ENCODE results near the gene AP3B2. TPM values are rescaled to one million over a fixed set of nuclear protein-coding genes. Genes with fewer than 3 reads are reported as not detected.

Gene AP3B2
- polyA plus RNA-seq, 1 donor (not counting 4 experiments of a cell fraction or from before 2014, with no cell fraction given), result 0.25 TPM

GRCh38 chr15:82625136-82625535 is 84.5 kb downstream of the AP3B2 start:
- Histone ChIP-seq H2AFZ (ENCODE audit: control insufficient read depth, low read length) (no peak overlapping the region), H4K20me1 (ENCODE audit: control insufficient read depth, extremely low read depth, insufficient read depth, low read length) (no peaks in the 10 kb centered on the region), H3K79me2 (ENCODE audit: control insufficient read depth, insufficient read depth, low read length) (no peaks in the 10 kb centered on the region), H3K4me3 (ENCODE audit: control insufficient read depth in 2 of 3, extremely low read depth in 1 of 3, insufficient read depth in 2 of 3, low read depth in 1 of 3, low read length in 3 of 3) (no peak overlapping the region), H3K27me3 (ENCODE audit: control insufficient read depth, extremely low read depth, insufficient read depth, low read length) (no peaks in the 10 kb centered on the region), H3K9ac (ENCODE audit: control insufficient read depth, extremely low read depth, insufficient read depth, low read length) (no peak overlapping the region), H3K9me3 (ENCODE audit: control insufficient read depth, low read depth, low read length) (no peaks in the 10 kb centered on the region), H3K4me2 (ENCODE audit: control insufficient read depth, extremely low read depth, insufficient read depth, low read depth, low read length) (no peak overlapping the region), H3K9me1 (ENCODE audit: control insufficient read depth, extremely low read depth, insufficient read depth, low read length) (no peaks in the 10 kb centered on the region), H3K4me1 (ENCODE audit: control insufficient read depth, extremely low read depth, insufficient read depth, low read length) (no peaks in the 10 kb centered on the region), H3K27ac (ENCODE audit: control insufficient read depth, insufficient read depth, low read length) (no peak overlapping the region), H3K36me3 (ENCODE audit: control insufficient read depth in 2 of 2, extremely low read depth in 1 of 2, insufficient read depth in 2 of 2, low read length in 2 of 2) (no peaks in the 10 kb centered on the region)
- DNase-seq (ENCODE audit: low read depth, low spot score), result no peak
- TF ChIP-seq CTCF (optimal IDR thresholded peaks at IDR 0.05 in 1 of 3, IDR thresholded peaks at IDR 0.05 in 1 of 3, conservative IDR thresholded peaks at IDR 0.05 in 1 of 3; ENCODE audit: extremely low read depth in 1 of 3, insufficient read depth in 2 of 3, low read length in 3 of 3) (no peak), EZH2 (IDR thresholded peaks at IDR 0.05; ENCODE audit: low read length) (no peak)
- dilution Hi-C loops (cut with MboI; ENCODE audit: extremely low pct_ligation_motif_present, low sequenced_read_pairs), result no loop called here
- FAIRE-seq, result no peak

GRCh38 chr15:82624438-82624837 is 85.2 kb downstream of the AP3B2 start:
- H3K79me2 ChIP-seq (ENCODE audit: control insufficient read depth, insufficient read depth, low read length), result no peaks in the 10 kb centered on the region
- DNase-seq (ENCODE audit: low read depth, low spot score) (no peak), FAIRE-seq (no peak)
- H3K4me2 ChIP-seq (ENCODE audit: control insufficient read depth, extremely low read depth, insufficient read depth, low read depth, low read length), result no peak overlapping the region
- TF ChIP-seq EZH2 (IDR thresholded peaks at IDR 0.05; ENCODE audit: low read length) (no peak), CTCF (optimal IDR thresholded peaks at IDR 0.05 in 1 of 3, IDR thresholded peaks at IDR 0.05 in 1 of 3, conservative IDR thresholded peaks at IDR 0.05 in 1 of 3; ENCODE audit: extremely low read depth in 1 of 3, insufficient read depth in 2 of 3, low read length in 3 of 3) (no peak)
- no peaks in the 10 kb centered on the region for H3K27me3 ChIP-seq (ENCODE audit: control insufficient read depth, extremely low read depth, insufficient read depth, low read length)
- no peak overlapping the region for H2AFZ ChIP-seq (ENCODE audit: control insufficient read depth, low read length)
- H3K9me1 ChIP-seq (ENCODE audit: control insufficient read depth, extremely low read depth, insufficient read depth, low read length), result no peaks in the 10 kb centered on the region
- no peak overlapping the region for H3K9ac ChIP-seq (ENCODE audit: control insufficient read depth, extremely low read depth, insufficient read depth, low read length)
- H3K9me3 ChIP-seq (ENCODE audit: control insufficient read depth, low read depth, low read length), result no peaks in the 10 kb centered on the region
- H3K36me3 ChIP-seq (ENCODE audit: control insufficient read depth in 2 of 2, extremely low read depth in 1 of 2, insufficient read depth in 2 of 2, low read length in 2 of 2), result no peaks in the 10 kb centered on the region
- no peak overlapping the region for H3K4me3 ChIP-seq (ENCODE audit: control insufficient read depth in 2 of 3, extremely low read depth in 1 of 3, insufficient read depth in 2 of 3, low read depth in 1 of 3, low read length in 3 of 3)
- dilution Hi-C loops (cut with MboI; ENCODE audit: extremely low pct_ligation_motif_present, low sequenced_read_pairs), result no loop called here
- H3K27ac ChIP-seq (ENCODE audit: control insufficient read depth, insufficient read depth, low read length), result no peak overlapping the region
- no peaks in the 10 kb centered on the region for H3K4me1 ChIP-seq (ENCODE audit: control insufficient read depth, extremely low read depth, insufficient read depth, low read length)
- H4K20me1 ChIP-seq (ENCODE audit: control insufficient read depth, extremely low read depth, insufficient read depth, low read length), result no peaks in the 10 kb centered on the region
